ENCODE results near the gene PLEKHG5.

DNA sequence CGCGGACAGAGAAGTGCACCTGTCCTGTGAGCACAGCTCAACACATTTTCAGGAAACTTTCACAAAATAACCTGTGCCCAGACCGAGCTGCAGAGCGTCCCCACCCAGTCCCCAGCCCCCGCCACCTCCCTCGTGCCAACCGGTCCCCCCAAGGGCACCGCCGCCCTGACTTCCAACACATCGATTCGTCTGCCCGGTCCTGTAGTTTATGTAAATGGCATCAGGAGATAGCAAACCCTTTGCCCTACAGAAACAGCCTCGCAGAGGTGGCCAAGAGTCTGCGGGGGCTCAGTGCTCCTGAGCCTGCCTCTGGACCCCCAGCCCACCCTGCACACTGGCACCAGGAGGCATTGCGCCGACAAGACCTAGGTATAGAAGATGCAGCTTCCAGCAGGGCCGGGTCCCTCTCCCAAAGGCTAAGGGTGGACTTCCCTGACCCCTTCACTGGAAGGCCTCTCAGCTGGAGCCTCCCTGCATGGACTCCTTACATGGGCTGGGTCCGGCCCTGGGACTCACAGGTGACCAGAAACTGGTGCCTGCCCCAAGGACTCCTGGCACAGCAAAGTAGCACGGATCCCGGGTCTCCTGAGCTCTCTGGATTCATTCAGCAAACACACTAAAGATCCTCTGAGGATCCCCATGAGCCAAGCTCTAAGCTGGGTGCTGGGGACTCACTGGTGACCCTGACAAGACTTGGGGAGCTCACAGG, 6.6 kb upstream of the PLEKHG5 start:
- TF ChIP-seq, protein P1, sequence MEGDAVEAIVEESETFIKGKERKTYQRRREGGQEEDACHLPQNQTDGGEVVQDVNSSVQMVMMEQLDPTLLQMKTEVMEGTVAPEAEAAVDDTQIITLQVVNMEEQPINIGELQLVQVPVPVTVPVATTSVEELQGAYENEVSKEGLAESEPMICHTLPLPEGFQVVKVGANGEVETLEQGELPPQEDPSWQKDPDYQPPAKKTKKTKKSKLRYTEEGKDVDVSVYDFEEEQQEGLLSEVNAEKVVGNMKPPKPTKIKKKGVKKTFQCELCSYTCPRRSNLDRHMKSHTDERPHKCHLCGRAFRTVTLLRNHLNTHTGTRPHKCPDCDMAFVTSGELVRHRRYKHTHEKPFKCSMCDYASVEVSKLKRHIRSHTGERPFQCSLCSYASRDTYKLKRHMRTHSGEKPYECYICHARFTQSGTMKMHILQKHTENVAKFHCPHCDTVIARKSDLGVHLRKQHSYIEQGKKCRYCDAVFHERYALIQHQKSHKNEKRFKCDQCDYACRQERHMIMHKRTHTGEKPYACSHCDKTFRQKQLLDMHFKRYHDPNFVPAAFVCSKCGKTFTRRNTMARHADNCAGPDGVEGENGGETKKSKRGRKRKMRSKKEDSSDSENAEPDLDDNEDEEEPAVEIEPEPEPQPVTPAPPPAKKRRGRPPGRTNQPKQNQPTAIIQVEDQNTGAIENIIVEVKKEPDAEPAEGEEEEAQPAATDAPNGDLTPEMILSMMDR (IDR thresholded peaks at IDR 0.05; ENCODE audit: insufficient read depth, low read length, poor library complexity, severe bottlenecking): no peak
- no peak for TF ChIP-seq EZH2phosphoT487 (conservative IDR thresholded peaks at IDR 0.05; ENCODE audit: low read length)
